HG03575 (cell line): Measurements from ENCODE around the gene CARS1.

Source experiments
- ATAC-seq: cut with Tn5 transposase; IDR thresholded peaks from one replicate; pipeline ENCODE4 v1.9.1; 2021; ENCODE audit not compliant: unreplicated experiment, insufficient number of reproducible peaks, low FRiP score; ENCODE audit errors: extremely low read depth

The CARS1 gene

DNA sequence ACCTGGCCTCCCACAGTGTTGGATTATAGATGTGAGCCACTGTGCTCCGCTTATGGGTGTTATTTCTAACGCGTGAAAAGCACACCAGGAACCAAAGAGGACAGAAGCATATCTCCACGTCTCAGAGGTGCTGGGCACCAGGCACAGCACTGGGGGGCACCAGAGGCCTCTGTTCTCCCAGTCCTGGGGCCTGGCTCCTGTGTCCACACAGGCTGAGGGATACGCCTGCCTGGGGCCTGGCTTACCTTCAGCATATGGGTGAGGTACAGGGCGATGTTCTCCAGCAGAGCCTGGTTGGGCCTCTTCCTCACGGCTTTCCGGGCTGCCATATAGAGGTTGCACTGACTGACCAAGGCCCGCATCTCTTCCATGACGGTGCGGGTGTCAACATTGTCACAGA is 40.4 kb downstream of the CARS1 start:
- no peak for ATAC-seq

DNA sequence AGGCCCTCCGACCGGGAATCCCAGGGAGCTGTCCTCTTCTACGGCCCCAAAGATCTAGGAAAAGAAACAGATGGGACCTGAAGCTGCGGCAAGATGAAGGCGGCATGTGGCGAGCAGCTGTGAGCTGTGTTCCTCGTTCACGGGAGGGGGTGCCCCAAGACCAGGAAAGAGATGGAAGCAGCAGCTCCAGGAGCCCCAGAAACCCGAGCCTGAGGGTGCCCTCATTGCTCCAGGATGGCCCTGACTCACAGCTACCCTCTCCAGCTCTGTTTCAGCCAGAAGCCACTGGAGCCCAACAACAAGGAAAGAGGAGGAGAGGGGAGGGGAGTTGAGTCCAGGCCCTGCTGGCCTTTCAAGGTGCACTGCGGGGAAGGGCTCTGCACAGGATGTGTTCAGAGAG is 41.4 kb downstream of the CARS1 start:
- ATAC-seq = no peak

DNA sequence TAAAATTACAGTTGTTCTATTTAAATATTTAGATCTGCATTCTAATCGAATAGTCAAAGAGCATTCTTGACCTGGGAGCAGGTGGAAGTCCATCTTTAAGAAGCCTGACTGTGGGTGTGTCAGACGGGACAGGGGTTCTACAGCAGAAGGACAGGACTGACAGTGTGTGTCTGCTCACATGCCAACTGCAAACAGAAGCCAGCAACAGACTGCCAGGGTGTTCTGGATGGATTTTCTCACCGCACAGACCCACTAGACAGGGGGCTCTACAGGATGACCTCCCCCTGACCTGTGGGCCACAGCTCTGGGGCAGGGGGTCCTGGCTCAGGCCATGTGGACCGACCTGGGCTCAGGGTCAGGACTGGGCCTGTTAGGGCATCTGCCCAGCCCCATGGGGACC is 42.3 kb downstream of the CARS1 start:
- ATAC-seq = no peak

DNA sequence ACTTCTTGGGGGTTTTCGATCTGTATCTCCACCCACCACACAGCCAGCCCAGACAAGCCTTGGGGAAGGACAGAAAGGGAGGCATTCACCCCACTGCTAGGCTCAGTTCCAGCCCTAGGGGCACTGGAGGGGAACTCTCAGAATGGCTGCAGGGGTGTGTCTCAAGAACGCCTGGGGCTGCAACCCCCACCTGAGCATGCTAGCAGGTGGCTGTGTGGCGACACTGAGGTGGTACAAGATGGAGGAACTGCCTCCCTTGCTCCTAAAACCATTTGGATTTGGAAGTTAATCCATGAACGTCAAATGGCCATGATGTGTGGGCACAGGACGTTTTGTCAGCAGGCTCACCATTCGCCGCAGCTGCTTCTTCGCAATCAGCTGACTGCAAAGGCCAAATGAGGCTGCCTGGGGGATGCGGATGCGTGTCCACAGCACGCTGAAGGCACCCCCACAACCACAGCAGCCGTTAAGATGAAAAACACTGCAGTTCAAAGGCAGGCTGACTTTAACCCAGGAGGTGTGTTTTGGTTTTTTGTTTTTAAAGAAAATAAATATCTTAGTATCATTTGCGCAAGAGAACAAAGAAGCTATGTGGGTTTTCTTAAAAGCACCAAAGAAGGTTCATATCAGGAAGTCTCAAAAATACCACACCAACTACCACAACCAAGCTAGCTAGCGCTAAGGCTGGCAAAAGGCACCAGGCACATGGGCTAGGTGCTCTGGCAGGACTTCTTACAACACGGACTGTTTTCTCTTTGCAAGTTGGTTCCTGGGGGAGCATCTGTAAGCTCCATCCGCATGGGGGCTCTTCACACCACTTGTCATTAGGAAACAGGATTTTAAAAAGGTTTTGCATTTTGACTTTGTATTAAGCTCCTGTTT is 42.9 kb downstream of the CARS1 start:
- no peak for ATAC-seq

DNA sequence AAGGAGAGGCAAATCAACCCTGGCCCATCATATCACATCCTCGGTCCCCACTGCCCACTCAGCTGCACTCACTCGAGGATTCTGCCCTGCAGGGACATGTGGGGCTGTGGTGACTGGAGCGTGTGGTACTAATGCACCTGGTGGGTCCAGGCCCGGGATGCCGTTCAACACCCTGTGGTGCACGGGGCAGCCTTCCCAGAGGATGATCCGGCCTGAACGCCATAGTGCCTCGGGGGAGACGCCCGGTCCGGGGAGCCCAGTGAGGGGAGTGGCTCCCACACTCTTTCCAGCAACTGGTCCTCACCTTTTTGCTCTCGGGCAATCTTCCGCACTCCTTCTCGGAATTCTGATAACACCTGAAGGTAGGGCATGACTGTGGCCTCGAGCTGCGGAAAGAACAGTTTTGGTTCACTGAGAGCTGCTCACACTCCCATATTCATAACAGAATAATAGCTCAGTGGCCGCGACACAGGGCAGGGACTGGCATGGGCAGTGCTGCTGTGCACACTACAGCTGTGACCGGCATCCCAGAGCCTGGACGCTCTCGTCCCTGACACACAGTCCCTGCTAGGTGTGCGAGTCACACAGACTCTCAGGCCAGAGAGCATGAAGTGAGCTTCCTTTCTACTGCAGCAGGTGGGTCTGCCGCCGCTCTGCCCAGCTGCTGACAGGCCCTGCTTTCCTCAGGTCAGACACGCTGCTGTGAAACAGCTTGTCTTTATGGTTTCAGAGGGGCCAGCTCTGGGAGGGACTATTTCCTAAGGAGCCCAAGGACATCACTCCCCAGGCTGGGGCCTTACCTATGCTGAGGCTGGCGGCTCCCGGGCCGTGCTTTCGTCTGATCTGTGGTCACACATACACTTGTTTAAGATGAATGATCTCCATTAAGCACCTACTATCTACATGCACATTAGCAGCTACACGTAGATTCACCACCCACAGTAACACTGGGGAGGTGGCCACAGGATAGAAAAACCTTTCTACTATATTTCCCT is 45.0 kb downstream of the CARS1 start:
- ATAC-seq = no peak

DNA sequence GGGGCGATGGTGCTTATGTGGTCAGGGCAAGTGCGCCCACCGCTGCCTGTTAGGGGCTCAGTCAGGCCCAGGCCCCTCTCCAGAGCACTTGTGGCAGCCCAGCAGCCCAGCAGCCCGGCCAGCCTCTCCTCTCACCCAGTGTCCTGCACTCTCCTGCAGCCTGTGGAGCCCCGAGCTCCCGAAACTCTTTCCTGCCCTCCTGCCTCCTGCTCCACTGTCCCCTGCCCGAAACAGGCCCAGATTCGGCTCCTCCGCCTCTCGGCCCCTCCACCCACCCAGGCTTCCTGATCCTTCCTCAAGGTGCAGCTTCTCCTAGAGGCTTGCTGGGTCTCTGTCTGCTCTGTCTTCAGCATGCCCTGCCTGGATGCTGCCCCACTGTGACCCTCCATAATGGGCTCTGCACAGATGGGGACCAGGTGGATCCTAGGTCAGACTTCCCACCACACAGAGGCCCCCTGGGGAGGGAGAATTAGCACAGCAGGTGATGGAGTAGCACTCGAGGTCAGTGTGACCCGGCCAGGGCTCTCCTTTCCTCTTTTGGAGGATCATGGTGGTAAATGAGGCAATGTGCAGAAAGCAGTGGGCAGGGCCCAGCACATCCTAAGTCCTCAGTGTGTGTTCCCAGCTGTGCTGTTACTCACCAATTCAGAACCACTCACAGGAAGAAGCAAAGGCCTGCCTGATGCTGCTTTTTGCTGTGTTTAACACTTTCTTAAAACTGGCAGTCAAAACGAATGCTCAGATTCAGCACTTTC is 46.5 kb downstream of the CARS1 start:
- ATAC-seq = no peak

DNA sequence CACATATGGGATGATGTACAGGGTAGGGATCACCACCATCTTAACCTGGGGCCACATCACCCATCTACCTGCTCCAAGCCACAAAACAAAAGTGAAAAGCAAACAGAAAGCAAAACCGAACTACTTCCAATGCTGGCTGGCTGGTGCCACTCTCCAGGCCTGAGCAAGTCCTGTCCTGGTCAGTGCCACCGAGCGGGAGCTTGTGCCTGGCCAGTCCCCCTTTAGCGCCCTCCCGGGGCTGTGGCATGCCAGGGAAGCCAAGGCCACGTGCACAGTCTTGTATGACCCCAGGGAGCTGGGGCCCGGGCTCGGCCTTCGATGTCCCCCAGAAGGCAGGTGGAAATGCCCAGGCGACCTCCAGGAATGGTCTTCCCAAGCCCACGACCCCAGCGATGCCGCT is 47.2 kb downstream of the CARS1 start:
- no peak for ATAC-seq

DNA sequence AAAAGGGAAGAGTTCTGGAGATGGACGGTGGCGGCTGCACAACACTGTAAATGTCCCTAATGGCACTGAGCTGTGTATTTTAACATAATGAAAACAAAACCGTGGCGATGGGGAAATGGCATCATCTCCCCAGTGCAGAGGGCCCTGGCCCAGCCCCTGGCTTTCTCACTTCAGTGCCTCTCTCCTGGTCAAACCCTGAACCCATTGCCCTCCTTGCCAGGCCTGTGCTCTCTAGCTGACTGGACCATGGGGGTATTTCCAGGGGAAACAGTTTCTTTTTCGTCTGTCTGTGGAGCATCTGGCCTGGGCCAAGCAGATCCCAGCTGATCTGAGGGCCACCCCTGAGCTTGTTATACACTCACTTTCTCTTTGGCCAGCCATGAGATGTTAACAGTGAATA is 47.7 kb downstream of the CARS1 start:
- no peak for ATAC-seq

DNA sequence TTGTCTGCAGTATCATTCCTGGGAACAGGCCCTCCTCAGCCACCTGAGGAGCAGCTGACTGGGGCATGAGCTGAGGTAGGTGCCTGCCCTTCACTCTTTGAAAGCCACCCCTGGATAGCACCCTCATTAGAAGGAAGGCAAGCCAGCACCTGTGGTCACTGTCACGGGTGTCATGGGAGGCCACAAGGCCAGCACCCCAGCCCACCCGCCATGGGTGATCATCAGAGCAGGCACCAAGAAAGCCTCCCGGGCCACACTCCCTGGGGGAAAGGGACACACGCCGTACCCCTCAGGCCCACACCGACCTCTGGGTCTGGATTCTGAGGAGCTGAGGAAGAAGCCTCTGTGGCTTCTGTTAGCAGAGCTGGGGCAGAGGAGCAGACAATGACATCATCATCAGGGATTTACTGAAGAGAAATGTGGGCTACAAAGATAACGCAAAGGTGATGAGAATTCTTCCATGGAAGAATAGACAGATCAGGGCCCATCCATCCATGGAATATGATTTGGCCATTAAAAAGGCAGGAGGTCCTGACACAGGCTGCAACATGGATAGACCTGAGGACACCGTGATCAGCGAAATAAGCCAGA is 48.4 kb downstream of the CARS1 start:
- ATAC-seq = no peak

DNA sequence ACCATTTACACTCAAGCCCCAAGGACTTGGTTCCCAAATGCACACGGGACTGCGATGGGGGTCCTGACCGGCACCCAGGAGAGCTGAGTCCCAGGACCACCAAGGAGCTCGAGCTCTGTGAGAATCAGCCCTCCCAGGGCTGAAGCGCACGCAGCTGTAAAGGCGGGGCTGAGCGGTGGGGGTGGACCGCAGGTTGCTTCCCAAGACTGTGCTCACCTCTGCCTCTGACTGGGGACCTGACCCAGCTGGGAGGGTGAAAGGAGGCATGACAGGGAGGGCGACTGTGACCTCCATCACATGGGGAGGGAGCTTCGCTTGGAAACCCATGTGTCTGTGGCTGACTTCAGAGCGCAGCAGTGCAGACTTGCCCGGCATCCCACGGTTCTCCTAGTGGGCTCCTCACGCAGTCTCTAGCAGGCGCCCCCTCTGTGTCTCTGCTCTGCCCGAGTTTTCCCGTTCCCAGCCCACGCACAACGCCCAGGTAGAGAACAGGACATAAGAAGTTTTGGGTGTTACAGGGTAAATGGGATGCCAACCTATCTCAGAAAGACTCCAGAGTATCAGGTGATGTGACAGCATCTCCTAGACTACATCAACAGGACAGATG is 49.7 kb downstream of the CARS1 start:
- ATAC-seq = no peak

DNA sequence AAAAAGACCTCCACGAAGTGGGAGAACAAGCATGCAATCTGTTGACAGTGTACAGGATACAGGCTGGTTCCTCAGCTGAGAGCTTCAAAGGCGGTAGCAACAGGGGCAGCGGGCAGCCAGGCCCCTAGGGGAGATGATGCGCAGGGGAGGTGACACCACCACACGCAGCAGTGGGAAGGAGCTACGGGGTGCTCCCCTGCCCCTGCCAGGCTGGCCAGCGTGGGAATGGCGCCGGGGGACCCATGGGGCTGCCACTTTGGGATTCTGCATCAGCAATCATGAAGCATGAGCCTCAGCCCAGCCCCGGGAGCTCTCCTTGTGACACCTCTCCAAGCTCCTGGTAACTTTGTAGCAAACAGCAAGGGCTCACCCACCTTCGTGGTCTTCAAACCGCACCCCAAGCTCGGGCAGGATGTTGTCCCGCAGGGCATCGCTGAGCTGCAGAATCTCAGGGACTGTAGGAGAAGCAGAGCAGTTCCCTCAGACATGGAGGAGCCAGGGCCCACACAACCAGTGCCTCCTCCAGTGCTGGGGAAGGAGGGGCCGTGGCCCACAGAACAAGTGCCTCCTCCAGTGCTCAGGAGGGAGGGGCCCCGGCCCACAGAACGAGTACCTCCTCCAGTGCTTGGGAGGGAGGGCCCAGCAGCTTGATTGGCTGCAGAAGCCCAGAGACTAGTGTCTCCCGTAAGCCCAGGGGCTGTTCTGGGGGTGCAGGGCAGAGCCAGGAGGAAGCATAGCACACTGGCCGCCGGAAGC is 50.5 kb downstream of the CARS1 start:
- ATAC-seq = no peak

DNA sequence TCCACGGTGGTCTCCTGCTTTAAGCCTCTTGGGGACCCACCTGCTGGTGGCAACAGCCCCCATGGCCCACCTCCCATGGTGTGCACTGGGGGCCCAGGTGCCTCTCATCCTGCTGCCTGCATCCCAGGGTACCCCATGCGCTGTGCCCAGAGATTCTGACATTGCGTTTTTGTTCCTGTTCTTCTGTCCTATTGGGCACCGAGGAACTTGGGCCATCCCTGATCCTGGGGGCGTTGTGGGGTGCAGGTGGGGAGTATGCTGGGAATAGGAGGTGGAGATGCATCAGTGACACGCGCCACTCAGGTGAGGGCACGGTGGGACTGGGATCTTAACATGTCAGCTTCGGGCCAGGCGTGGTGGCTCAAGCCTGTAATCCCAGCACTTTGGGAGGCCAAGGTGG is 52.7 kb downstream of the CARS1 start:
- no peak for ATAC-seq

DNA sequence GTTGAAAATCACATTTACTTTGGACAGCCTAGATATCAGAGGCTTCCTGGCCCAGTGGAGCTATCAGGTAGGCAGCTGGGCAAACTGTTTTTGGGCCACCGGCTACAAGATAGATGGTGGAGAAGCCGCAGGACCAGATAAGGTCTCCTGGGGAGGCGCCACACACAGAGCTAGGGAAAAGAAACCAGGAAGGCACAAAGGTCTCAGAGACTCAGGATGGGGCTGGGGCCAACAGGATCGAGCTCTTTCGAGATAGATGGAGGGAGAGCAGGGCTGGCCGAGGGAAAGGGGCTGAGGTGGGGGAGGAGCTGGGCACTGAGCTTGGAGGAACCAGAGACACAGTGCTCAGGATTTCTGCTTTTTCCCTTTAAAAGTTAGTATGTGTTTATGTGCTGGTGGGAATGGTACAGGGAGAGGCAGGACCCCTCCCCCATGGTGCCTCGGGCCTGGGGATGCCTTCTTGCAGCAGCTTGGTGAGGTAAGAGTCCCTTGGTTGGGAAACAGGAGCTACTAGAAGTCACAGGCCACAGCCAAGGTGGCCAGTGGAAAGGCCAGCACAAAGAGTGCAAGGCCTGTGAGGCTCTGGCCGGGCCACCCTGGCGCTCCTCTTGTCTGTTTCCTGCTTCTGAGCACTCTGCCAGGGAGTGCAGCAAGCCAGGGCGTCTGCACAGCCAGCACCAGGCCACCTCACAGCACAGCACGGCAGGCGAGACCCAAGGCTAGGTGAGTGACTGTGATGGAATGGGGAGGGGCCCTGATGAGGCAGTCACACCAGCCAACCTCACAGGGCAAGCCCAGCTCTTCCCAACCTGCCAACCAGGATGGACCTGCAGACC is 53.6 kb downstream of the CARS1 start:
- ATAC-seq = no peak

DNA sequence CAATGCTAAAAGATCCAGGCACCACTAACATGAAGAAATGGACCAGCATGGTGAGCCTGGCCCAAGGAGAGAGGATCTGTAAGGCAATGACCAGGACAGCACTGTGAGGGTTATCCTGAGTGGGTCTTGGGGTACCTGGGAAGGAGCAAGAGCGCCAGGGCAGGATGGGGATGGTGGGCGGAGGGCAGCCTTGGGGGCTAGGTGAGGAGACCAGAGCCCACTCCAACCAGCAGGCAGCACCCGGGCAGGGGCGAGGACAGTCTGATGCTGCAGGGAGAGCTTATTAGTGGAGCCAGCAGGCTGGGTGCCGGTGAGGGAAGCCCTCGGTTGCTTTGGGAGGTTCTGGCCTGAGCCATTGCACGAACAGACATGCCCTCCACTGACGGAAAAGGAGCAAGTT is 54.4 kb downstream of the CARS1 start:
- no peak for ATAC-seq

DNA sequence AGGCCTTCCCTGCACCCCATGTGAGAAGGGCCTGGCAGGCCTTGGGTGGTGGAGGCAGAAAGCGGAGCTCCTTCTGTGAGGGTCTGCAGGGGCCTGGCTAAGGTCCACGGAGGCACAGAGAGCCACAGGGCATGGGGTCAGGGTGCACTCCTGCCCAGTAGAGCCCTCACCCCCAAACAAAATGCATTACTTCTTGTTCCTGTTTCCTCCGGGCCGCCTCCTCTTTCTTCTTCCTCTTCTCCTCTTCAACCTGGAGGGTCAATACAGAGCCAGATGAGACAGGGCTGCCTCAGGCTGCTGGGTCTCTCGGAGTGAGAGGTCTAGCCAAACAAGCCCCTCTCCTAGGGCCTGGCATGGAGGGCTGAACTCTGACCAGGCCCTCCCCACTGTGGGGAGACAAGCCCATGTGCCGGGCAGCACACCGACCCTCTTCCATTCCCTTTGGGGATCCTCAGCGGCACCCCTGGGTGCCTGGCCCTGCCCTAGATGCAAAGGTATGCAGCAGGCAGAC is 54.8 kb downstream of the CARS1 start:
- no peak for ATAC-seq

DNA sequence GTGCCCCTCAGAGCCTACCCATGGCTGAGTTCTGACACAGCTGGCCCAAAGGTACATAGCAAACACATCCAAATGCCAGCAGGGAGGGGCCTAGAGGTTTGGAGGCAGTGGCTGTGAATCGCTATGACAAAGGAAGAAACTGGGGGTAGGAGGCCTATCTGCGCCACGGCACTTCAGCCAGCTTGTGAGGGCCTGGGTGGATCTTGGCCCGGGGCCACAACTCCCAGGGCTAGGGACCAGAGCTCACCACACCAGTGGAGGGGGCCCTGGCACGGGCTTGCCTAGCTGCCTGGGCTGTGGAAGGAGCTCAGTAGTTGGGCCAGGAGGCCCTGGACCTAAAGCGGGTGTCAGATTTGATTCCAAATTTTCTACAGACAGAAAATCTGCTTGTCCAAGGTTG is 55.7 kb downstream of the CARS1 start:
- ATAC-seq = no peak
